Right lobe of liver (tissue), 6 donors: ENCODE results near the gene PCCA. TPM values are rescaled to one million over a fixed set of nuclear protein-coding genes. Genes with fewer than 3 reads are reported as not detected.

ENCODE experiments used
- ATAC-seq, 4 donors: fragments of 200-7000 bp; cut with Tn5 transposase; one replicate each; pipeline ENCODE4 v1.9.1; 2020; ENCODE audit warnings: mild to moderate bottlenecking in 4 of 4, moderate library complexity in 4 of 4
- DNase-seq, 3 donors: peaks; one replicate each; pipeline ENCODE4 v3.0.0-alpha.2; 2020
- H3K27ac ChIP-seq, 3 donors: fragments of 200-600 bp; one replicate each; pipeline ENCODE4 v1.8.0; 2022
- H3K27me3 ChIP-seq, 2 donors: fragments of 200-600 bp; one replicate each; pipeline ENCODE4 v1.8.0; 2022
- H3K36me3 ChIP-seq, 4 donors: fragments of 200-600 bp; sonication (generic) in 1 of 4; one replicate each; pipeline versions ENCODE4 v1.5.1 to v1.8.0; 2017 to 2022; ENCODE audit warnings: control low read depth in 1 of 4
- H3K4me1 ChIP-seq, 4 donors: fragments of 200-600 bp; sonication (generic) in 1 of 4; one replicate each; pipeline versions ENCODE4 v1.5.1 to v1.8.0; 2017 to 2022; ENCODE audit warnings: control low read depth in 1 of 4
- H3K4me3 ChIP-seq, 3 donors: fragments of 200-600 bp; one replicate each; pipeline ENCODE4 v1.8.0; 2022
- H3K9me3 ChIP-seq, 4 donors: fragments of 200-600 bp; sonication (generic) in 1 of 4; one replicate each; pipeline versions ENCODE4 v1.5.1 to v1.8.0; 2017 to 2022; ENCODE audit warnings: control low read depth in 1 of 4
- POLR2A ChIP-seq: fragments of 450-650 bp; IDR thresholded peaks from one replicate; pipeline ENCODE4 v1.6.1; 2017; ENCODE audit warnings: antibody characterized with exemption, mild to moderate bottlenecking
- WGBS: methylation state at CpG from one replicate; pipeline ENCODE4 v1.1.6; 2018; ENCODE audit warnings: low coverage, low lambda C conversion rate; ENCODE audit not compliant: insufficient coverage; ENCODE audit errors: missing lambda C conversion rate; 5-methylcytosine and 5-hydroxymethylcytosine counted together
- intact Hi-C, 2 donors: fragments of 100-400 bp; cut with DNase I; formaldehyde crosslinking; loops; one replicate each; pipeline versions ENCODE4 v1.11.2 to v1.14.1; 2022
- total RNA-seq, 6 experiments: library from RNA; depleted of rRNA in 2 of 6; stranded (reverse); fragments of >200 nt in 2 of 6; fragmentation: NEBNext Ultra II Directional in 3 of 6; extraction: Animal tissue kit (Norgen Biotek cat#: 25700) in 3 of 6; gene quantifications; one replicate each; pipeline versions ENCODE4 v1.1.0 to v1.2.4, GENCODE V29; 2016 to 2023
- TF ChIP-seq, protein P1 (sequence below), 4 donors: fragments of 200-600 bp in 3 of 4; fragments of 450-650 bp in 1 of 4; IDR thresholded peaks; one replicate each; pipeline versions ENCODE4 v1.5.1 to v1.8.0; 2016 to 2022; ENCODE audit warnings: antibody characterized with exemption in 4 of 4, mild to moderate bottlenecking in 2 of 4
- donor health status: DM: no; HTN: yes; CAD: no.
- donor health status: DM: no; HTN: no; CAD: no.
- donor health status: DM: no; HTN: no; CAD: no.
- donor health status: DM: no; HTN: yes; CAD: no.
- donor health status: DM: no; HTN: yes; CAD: no.

The PCCA gene
- total RNA-seq, 6 experiments from 2014 or later, result 58.2 to 161 (median 85.2) TPM

DNA sequence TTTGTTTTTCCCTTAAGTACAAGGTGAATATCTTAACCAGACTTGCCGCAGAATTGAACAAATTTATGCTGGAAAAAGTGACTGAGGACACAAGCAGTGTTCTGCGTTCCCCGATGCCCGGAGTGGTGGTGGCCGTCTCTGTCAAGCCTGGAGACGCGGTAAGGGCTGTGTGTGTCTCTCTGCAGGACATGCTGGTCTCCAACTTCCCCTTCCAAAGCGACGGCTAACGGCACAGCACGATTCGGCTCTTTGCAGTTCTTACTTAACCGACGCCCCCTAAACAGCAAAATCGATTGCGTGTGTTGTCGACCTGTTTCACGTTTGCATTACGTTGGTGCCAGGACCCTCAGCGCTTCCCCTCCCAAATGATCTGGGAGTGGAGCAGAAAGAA is 426.5 kb downstream of the PCCA start:
- DNase-seq, result no peak
- WGBS, result 63% methylated on average over 12 of the region's 20 CpGs
- no peak overlapping the region for H3K27ac ChIP-seq
- intact Hi-C loops, result no loop called here
- H3K4me3 ChIP-seq, result no peak overlapping the region
- H3K9me3 ChIP-seq, result no peaks in the 10 kb centered on the region
- no peaks in the 10 kb centered on the region for H3K36me3 ChIP-seq
- peaks cover 0 to 32% (median 7%) of the 10 kb centered on the region in 4 donors for H3K4me1 ChIP-seq
- TF ChIP-seq POLR2A, result no peak
- TF ChIP-seq, protein P1, sequence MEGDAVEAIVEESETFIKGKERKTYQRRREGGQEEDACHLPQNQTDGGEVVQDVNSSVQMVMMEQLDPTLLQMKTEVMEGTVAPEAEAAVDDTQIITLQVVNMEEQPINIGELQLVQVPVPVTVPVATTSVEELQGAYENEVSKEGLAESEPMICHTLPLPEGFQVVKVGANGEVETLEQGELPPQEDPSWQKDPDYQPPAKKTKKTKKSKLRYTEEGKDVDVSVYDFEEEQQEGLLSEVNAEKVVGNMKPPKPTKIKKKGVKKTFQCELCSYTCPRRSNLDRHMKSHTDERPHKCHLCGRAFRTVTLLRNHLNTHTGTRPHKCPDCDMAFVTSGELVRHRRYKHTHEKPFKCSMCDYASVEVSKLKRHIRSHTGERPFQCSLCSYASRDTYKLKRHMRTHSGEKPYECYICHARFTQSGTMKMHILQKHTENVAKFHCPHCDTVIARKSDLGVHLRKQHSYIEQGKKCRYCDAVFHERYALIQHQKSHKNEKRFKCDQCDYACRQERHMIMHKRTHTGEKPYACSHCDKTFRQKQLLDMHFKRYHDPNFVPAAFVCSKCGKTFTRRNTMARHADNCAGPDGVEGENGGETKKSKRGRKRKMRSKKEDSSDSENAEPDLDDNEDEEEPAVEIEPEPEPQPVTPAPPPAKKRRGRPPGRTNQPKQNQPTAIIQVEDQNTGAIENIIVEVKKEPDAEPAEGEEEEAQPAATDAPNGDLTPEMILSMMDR (IDR thresholded peaks at IDR 0.05), result no peak
- no peak for ATAC-seq
- no peaks in the 10 kb centered on the region for H3K27me3 ChIP-seq

DNA sequence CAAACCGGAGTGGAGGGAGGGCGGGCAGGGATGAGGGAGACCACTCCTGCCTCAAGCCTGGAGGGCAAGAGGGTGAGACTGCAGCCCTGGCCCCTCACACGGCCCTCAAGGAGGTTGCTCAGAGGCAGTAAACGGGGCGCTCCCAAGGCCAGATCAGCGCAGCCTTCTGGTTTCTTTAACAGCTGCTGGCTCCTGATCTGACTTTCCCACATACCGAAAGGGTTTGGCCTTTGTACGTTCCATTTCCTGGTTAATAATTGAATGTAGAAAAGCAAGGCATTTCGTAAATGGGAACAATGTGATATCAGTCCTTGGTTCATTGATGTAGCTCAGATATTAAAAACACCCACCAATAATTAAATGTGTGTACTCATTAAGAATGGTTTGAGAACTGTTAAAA is 428.2 kb downstream of the PCCA start:
- intact Hi-C loops, result no loop called here
- Histone ChIP-seq H3K27me3 (no peaks in the 10 kb centered on the region), H3K36me3 (no peaks in the 10 kb centered on the region), H3K9me3 (no peaks in the 10 kb centered on the region), H3K4me1 (peaks cover 0 to 32% (median 7%) of the 10 kb centered on the region in 4 donors), H3K4me3 (no peak overlapping the region), H3K27ac (peak overlapping the region; percentile 12 to 91 (median 85))
- DNase-seq, result peak; percentile 47 to 81 (median 78)
- peak; percentile 80 to 87 (median 86) for ATAC-seq
- WGBS, result 25% methylated on average over 7 of the region's 9 CpGs
- peak; percentile 80 for TF ChIP-seq POLR2A
- TF ChIP-seq, protein P1 (IDR thresholded peaks at IDR 0.05), result no peak

DNA sequence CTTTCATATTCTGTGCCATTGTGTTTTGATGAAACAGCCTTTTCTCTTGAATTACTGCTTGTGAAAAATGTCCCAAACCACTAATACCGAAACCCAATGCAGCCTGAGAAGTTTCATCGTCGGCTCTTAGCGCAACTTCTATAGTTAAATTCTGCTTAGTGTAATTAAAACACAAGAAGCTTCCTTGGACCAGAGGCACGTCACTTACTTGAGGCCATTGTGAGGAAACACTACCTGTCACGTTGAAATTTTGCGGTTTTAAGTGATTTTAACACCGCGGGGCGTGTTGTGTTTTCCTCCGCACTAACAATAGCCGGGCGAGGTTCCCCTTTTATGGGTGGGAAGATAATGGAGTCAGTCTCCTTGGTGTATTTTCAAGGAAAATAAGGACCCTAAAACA is 428.8 kb downstream of the PCCA start:
- peaks cover 0 to 34% (median 7%) of the 10 kb centered on the region in 4 donors for H3K4me1 ChIP-seq
- intact Hi-C loops, result no loop called here
- H3K4me3 ChIP-seq, result no peak overlapping the region
- WGBS, result 61% methylated on average over 10 of the region's 13 CpGs
- DNase-seq (no peak), ATAC-seq (peak in 1 of 4 donors; percentile 4)
- H3K27ac ChIP-seq, result peak overlapping the region; percentile 12 to 91 (median 85)
- H3K9me3 ChIP-seq, result no peaks in the 10 kb centered on the region
- TF ChIP-seq POLR2A, result no peak
- TF ChIP-seq, protein P1 (IDR thresholded peaks at IDR 0.05), result no peak
- no peaks in the 10 kb centered on the region for H3K27me3 ChIP-seq
- no peaks in the 10 kb centered on the region for H3K36me3 ChIP-seq

DNA sequence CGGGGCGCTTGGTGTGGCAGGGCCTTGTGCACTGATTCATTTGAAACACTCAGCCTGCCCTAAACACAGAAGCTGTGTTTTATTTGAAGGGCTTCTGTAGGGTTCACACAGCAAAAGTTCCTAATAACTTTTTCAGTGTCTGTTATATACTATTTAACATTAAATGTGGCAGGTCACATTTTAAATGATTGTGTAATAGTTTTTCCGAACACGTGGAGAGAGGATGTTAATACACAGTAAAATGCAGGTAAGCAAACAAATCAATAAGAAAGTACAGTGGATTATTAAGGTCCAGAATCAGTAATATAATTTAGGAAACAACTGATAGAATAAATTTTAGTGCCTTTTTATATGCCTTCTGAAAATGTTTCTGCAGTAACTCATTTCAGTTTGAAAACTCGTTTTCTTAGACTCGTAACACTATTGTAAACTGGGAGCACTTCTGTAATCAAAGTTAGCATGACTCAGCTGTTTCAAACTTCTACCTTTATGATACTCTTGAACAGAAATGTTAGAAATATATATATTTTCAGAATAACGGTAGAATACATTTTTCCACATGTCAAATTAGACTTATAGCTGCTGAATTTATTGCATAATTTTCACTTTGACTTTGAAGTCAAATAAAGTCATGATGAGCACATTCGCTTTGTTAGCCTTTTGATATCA is 429.6 kb downstream of the PCCA start:
- 46% methylated on average over 8 of the region's 8 CpGs for WGBS
- no peaks in the 10 kb centered on the region for H3K9me3 ChIP-seq
- TF ChIP-seq POLR2A, result no peak
- TF ChIP-seq, protein P1 (IDR thresholded peaks at IDR 0.05), result no peak
- ATAC-seq (peak; percentile 6 to 28 (median 15)), DNase-seq (no peak)
- peak overlapping the region; percentile 12 to 91 (median 85) for H3K27ac ChIP-seq
- no peaks in the 10 kb centered on the region for H3K27me3 ChIP-seq
- H3K4me3 ChIP-seq, result no peak overlapping the region
- intact Hi-C loops, result no loop called here
- H3K4me1 ChIP-seq, result peaks cover 0 to 42% (median 10%) of the 10 kb centered on the region in 4 donors
- no peaks in the 10 kb centered on the region for H3K36me3 ChIP-seq
